Panc1 (cell line): ENCODE results near the gene CD226. TPM values are rescaled to one million over a fixed set of nuclear protein-coding genes. Genes with fewer than 3 reads are reported as not detected.

Source experiments
- ATAC-seq: fragments of 200-7000 bp; cut with Tn5 transposase; 2 replicates; pipeline ENCODE4 v1.9.1; 2020; ENCODE audit warnings: mild to moderate bottlenecking, moderate library complexity
- BruUV-seq: library from RNA; stranded (reverse); fragments of 400-500 nt; replicated peaks from 2 replicates; lab custom pipeline; 2021; lab: Mats Ljungman, UMichigan
- CTCF ChIA-PET: fragments of 300-600 bp; sonication (Branson Sonifier 250); formaldehyde crosslinking; loops from one replicate; lab custom pipeline; 2022; ENCODE audit warnings: antibody characterized with exemption; lab: Charles Lee
- POLR2A ChIA-PET: fragments of 300-600 bp; sonication (Branson Sonifier 250); formaldehyde crosslinking; loops from one replicate; lab custom pipeline; 2022; ENCODE audit warnings: antibody characterized with exemption; lab: Charles Lee
- DNase-seq: peaks from one replicate; pipeline ENCODE4 v3.0.0-alpha.2; 2010; ENCODE audit warnings: low read depth, low spot score
- H3K27ac ChIP-seq: 2 replicates; pipeline ENCODE4 v1.5.1; 2011; ENCODE audit warnings: mild to moderate bottlenecking, low read length, inconsistent platforms
- H3K27me3 ChIP-seq: fragments of 200-500 bp; sonication (Bioruptor generic); 2 replicates; pipeline ENCODE4 v1.6.0; 2014; ENCODE audit warnings: low read length, inconsistent platforms; ENCODE audit not compliant: control insufficient read depth, insufficient read depth
- H3K36me3 ChIP-seq: fragments of 200-500 bp; sonication (Bioruptor generic); 2 replicates; pipeline ENCODE4 v1.5.1; 2014; ENCODE audit warnings: inconsistent platforms, mild to moderate bottlenecking, low read length, moderate library complexity; ENCODE audit not compliant: control insufficient read depth, insufficient read depth
- H3K4me1 ChIP-seq: 2 replicates; pipeline ENCODE4 v1.5.1; 2011; ENCODE audit warnings: inconsistent platforms, mild to moderate bottlenecking, low read length, moderate library complexity; ENCODE audit not compliant: control insufficient read depth, insufficient read depth
- H3K4me3 ChIP-seq, 2 experiments: 2 replicates each; pipeline ENCODE4 v1.5.1; 2011 to 2012; ENCODE audit warnings: low read depth in 2 of 2, low read length in 2 of 2, mild to moderate bottlenecking in 2 of 2, inconsistent platforms in 1 of 2, moderate library complexity in 1 of 2
- H3K9me3 ChIP-seq: fragments of 200-500 bp; sonication (Bioruptor generic); 2 replicates; pipeline ENCODE4 v1.5.1; 2014; ENCODE audit warnings: low read depth, mild to moderate bottlenecking, inconsistent platforms, low read length, moderate library complexity; ENCODE audit not compliant: control insufficient read depth, insufficient read depth
- CTCF ChIP-seq: fragments of 450-650 bp; IDR thresholded peaks from 2 replicates; pipeline ENCODE4 v1.5.1; 2017; ENCODE audit warnings: mild to moderate bottlenecking
- POLR2AphosphoS5 ChIP-seq: IDR thresholded peaks from 2 replicates; pipeline ENCODE4 v1.6.1; 2012; ENCODE audit warnings: mild to moderate bottlenecking, low read depth, low read length, moderate library complexity
- SIN3A ChIP-seq: IDR thresholded peaks from 2 replicates; pipeline ENCODE4 v1.6.1; 2012; ENCODE audit warnings: low read depth, mild to moderate bottlenecking, low read length, moderate library complexity, borderline replicate concordance; ENCODE audit not compliant: insufficient read depth
- TCF7L2 ChIP-seq: IDR thresholded peaks from 2 replicates; pipeline ENCODE4 v1.6.1; 2011; ENCODE audit warnings: mild to moderate bottlenecking, low read depth, low read length, inconsistent platforms
- in situ Hi-C: cut with HindIII; loops from 2 replicates; pipeline ENCODE4 v1.10.0; 2016; ENCODE audit warnings: low sequenced_read_pairs, low pct_unique_long_range_greater_than_20kb
- intact Hi-C: fragments of 100-400 bp; cut with micrococcal nuclease; formaldehyde crosslinking; loops from one replicate; pipeline ENCODE4 v1.10.0; 2022; ENCODE audit not compliant: unreplicated experiment
- total RNA-seq: library from RNA; stranded (reverse); gene quantifications from one replicate; pipeline ENCODE4 v1.2.1, GENCODE V29; 2021; ENCODE audit not compliant: unreplicated experiment
- TF ChIP-seq, protein P1 (sequence below), 2 experiments: IDR thresholded peaks; 2 replicates each; pipeline ENCODE4 v1.6.1; 2011 to 2012; ENCODE audit warnings: low read depth in 2 of 2, control low read depth in 1 of 2, low read length in 1 of 2, mild to moderate bottlenecking in 1 of 2, moderate library complexity in 1 of 2; ENCODE audit not compliant: insufficient read depth in 1 of 2

Gene CD226
- total RNA-seq, 1 experiment from 2014 or later: 0.95 TPM

DNA sequence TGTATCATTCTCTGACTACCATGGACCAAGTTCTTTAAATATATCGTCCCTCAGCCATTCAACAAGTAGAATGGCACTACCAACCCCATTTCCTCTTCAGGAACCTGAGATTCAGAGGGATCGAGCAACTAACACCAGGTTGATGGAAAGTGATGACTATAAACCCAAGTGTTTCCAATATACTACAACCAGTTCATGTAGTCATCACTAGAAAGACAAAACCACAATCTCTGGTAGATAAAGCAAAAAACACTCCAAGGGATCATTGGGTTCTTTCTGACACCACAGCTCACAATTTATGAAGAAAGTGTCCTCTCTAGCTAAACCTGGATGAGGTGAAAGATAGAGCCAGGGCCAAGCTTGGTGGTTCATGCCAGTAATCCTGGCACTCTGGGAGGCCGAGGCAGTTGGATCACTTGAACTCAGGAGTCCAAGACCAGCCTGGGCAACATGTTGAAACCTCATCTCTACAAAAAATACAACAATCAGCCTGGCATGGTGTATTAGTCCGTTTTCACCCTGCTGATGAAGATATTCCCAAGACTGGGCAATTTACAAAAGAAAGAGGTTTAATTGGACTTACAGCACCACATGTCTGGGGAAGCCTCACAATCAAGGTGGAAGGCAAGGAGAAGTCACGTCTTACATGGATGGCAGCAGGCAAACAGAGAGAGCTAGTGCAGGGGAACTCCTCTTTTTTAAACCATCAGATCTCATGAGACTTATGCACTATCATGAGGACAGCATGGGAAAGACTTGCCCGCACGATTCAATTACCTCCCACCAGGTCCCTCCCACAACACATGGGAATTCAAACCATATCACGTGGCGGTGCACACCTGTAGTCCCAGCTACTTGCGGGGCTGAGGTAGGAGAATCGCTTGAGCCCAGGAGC, 2.2 kb downstream of the CD226 start:
- in situ Hi-C loops: no loop called here
- DNase-seq (no peak), ATAC-seq (no peak)
- no peak overlapping the region for H3K27ac ChIP-seq
- no TSS peak for BruUV-seq
- POLR2A ChIA-PET: interaction anchor here (0.7 kb wide), 1 partner anchor 28 kb away, joined by 4 read pairs; no protein-coding TSS in a partner anchor
- H3K9me3 ChIP-seq: no peaks in the 10 kb centered on the region
- intact Hi-C loops: no loop called here
- no peaks in the 10 kb centered on the region for H3K36me3 ChIP-seq
- CTCF ChIA-PET: no interaction called here
- H3K4me3 ChIP-seq: no peak overlapping the region
- no peaks in the 10 kb centered on the region for H3K27me3 ChIP-seq
- TF ChIP-seq CTCF (no peak), TCF7L2 (no peak), SIN3A (no peak)
- no peaks in the 10 kb centered on the region for H3K4me1 ChIP-seq

GRCh38 chr18:69944436-69944835, 3.2 kb downstream of the CD226 start:
- no peaks in the 10 kb centered on the region for H3K36me3 ChIP-seq
- intact Hi-C loops: no loop called here
- ATAC-seq (no peak), DNase-seq (no peak)
- no peak overlapping the region for H3K27ac ChIP-seq
- in situ Hi-C loops: no loop called here
- CTCF ChIA-PET: interaction anchor here (0.7 kb wide), 1 partner anchor 172 kb away, joined by 5 read pairs; no protein-coding TSS in a partner anchor
- H3K9me3 ChIP-seq: no peaks in the 10 kb centered on the region
- no peaks in the 10 kb centered on the region for H3K4me1 ChIP-seq
- BruUV-seq: no TSS peak
- POLR2A ChIA-PET: no interaction called here
- H3K27me3 ChIP-seq: no peaks in the 10 kb centered on the region
- no peak overlapping the region for H3K4me3 ChIP-seq
- TF ChIP-seq SIN3A (no peak), TCF7L2 (no peak), CTCF (no peak), POLR2AphosphoS5 (no peak)
- TF ChIP-seq, protein P1, sequence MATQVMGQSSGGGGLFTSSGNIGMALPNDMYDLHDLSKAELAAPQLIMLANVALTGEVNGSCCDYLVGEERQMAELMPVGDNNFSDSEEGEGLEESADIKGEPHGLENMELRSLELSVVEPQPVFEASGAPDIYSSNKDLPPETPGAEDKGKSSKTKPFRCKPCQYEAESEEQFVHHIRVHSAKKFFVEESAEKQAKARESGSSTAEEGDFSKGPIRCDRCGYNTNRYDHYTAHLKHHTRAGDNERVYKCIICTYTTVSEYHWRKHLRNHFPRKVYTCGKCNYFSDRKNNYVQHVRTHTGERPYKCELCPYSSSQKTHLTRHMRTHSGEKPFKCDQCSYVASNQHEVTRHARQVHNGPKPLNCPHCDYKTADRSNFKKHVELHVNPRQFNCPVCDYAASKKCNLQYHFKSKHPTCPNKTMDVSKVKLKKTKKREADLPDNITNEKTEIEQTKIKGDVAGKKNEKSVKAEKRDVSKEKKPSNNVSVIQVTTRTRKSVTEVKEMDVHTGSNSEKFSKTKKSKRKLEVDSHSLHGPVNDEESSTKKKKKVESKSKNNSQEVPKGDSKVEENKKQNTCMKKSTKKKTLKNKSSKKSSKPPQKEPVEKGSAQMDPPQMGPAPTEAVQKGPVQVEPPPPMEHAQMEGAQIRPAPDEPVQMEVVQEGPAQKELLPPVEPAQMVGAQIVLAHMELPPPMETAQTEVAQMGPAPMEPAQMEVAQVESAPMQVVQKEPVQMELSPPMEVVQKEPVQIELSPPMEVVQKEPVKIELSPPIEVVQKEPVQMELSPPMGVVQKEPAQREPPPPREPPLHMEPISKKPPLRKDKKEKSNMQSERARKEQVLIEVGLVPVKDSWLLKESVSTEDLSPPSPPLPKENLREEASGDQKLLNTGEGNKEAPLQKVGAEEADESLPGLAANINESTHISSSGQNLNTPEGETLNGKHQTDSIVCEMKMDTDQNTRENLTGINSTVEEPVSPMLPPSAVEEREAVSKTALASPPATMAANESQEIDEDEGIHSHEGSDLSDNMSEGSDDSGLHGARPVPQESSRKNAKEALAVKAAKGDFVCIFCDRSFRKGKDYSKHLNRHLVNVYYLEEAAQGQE (IDR thresholded peaks at IDR 0.05; ENCODE audit: insufficient read depth in 1 of 2, low read depth in 2 of 2, low read length in 1 of 2): no peak
